NCI-H1092 (cell line): ENCODE data around the gene MAPK8IP2.
"Not testable (repeated sequence)": the region's sequence is repeated elsewhere in the genome, so short reads cannot be mapped to it uniquely, and the experiment has no call there.

Experiments
- DNase-seq: peaks from one replicate; lab custom pipeline; 2025; lab: John Stamatoyannopoulos, UW

The MAPK8IP2 gene

GRCh38 chr22:50635591-50635990 is 35.0 kb downstream of the MAPK8IP2 start:
- no peak for DNase-seq

GRCh38 chr22:50640296-50640695 is 39.7 kb downstream of the MAPK8IP2 start:
- not testable (repeated sequence) for DNase-seq

GRCh38 chr22:50640857-50641647 is 40.5 kb downstream of the MAPK8IP2 start:
- DNase-seq = no peak

- no peak for DNase-seq
These were observed 41.4 kb downstream of the MAPK8IP2 start for GRCh38 chr22:50641696-50642607.

GRCh38 chr22:50643021-50643820 is 42.6 kb downstream of the MAPK8IP2 start:
- DNase-seq = not testable (repeated sequence)

GRCh38 chr22:50643821-50644101 is 43.2 kb downstream of the MAPK8IP2 start:
- not testable (repeated sequence) for DNase-seq

GRCh38 chr22:50653256-50653655 is 52.7 kb downstream of the MAPK8IP2 start:
- DNase-seq = no peak

- not testable (repeated sequence) for DNase-seq
These were observed 54.1 kb downstream of the MAPK8IP2 start for GRCh38 chr22:50654664-50655063.

- DNase-seq = no peak
These were observed 55.8 kb downstream of the MAPK8IP2 start for GRCh38 chr22:50656122-50657070.

GRCh38 chr22:50657925-50658324 is 57.3 kb downstream of the MAPK8IP2 start:
- no peak for DNase-seq

- DNase-seq = not testable (repeated sequence)
These were observed 59.1 kb downstream of the MAPK8IP2 start for GRCh38 chr22:50659711-50660110.

GRCh38 chr22:50660306-50660705 is 59.7 kb downstream of the MAPK8IP2 start:
- no peak for DNase-seq
